ENCODE measurements around the gene XRCC6. TPM values are rescaled to one million over a fixed set of nuclear protein-coding genes. Genes with fewer than 3 reads are reported as not detected.

XRCC6 gene
- total and polyA plus RNA-seq, 10 donors, result 93.6 to 183 (median 152) TPM

GRCh38 chr22:41657709-41658108, 36.6 kb downstream of the XRCC6 start:
- TF ChIP-seq POLR2AphosphoS5 (IDR thresholded peaks at IDR 0.05) (peak in 2 of 3 donors; percentile 10 to 18), POLR2A (IDR thresholded peaks at IDR 0.05) (no peak)
- no peaks in the 10 kb centered on the region for H3K9me3 ChIP-seq
- no peak overlapping the region for H3K4me3 ChIP-seq
- WGBS, 5 donors, result 97 to 100% (median 98%) methylated on average over 3 to 6 of the region's 6 CpGs
- no peaks in the 10 kb centered on the region for H3K27me3 ChIP-seq (replicated peaks in 1 of 7)
- DNase-seq, result no peak
- H3K4me1 ChIP-seq, result peaks cover 0 to 4% (median 0%) of the 10 kb centered on the region in 6 donors
- peaks cover 20 to 100% (median 100%) of the 10 kb centered on the region in 6 donors for H3K36me3 ChIP-seq
- no peak overlapping the region for H3K27ac ChIP-seq
- intact Hi-C loops (cut with DNase I; ENCODE audit: low total_unique reads), result no loop called here

GRCh38 chr22:41658869-41659268, 37.8 kb downstream of the XRCC6 start:
- no peaks in the 10 kb centered on the region for H3K27me3 ChIP-seq (replicated peaks in 1 of 7)
- no peaks in the 10 kb centered on the region for H3K4me1 ChIP-seq
- no peaks in the 10 kb centered on the region for H3K9me3 ChIP-seq
- intact Hi-C loops (cut with DNase I; ENCODE audit: low total_unique reads), result no loop called here
- no peak overlapping the region for H3K27ac ChIP-seq
- DNase-seq, result no peak
- no peak for TF ChIP-seq POLR2AphosphoS5 (IDR thresholded peaks at IDR 0.05)
- no peak for TF ChIP-seq CTCF (IDR thresholded peaks at IDR 0.05 in 8 of 11, conservative IDR thresholded peaks at IDR 0.05 in 3 of 11)
- no peak for TF ChIP-seq POLR2A (IDR thresholded peaks at IDR 0.05)
- H3K36me3 ChIP-seq, result peaks cover 16 to 100% (median 100%) of the 10 kb centered on the region in 6 donors
- WGBS, 5 donors, result 94 to 96% (median 95%) methylated on average over 17 of the region's 17 CpGs
- no peak overlapping the region for H3K4me3 ChIP-seq

- no peaks in the 10 kb centered on the region for H3K4me1 ChIP-seq
- TF ChIP-seq CTCF (IDR thresholded peaks at IDR 0.05 in 8 of 11, conservative IDR thresholded peaks at IDR 0.05 in 3 of 11), result no peak
- no peak for TF ChIP-seq POLR2A (IDR thresholded peaks at IDR 0.05)
- no peak for TF ChIP-seq POLR2AphosphoS5 (IDR thresholded peaks at IDR 0.05)
- H3K36me3 ChIP-seq, result peaks cover 14 to 100% (median 100%) of the 10 kb centered on the region in 6 donors
- H3K4me3 ChIP-seq, result no peak overlapping the region
- no peaks in the 10 kb centered on the region for H3K27me3 ChIP-seq (replicated peaks in 1 of 7)
- H3K9me3 ChIP-seq, result no peaks in the 10 kb centered on the region
- intact Hi-C loops (cut with DNase I; ENCODE audit: low total_unique reads), result no loop called here
- H3K27ac ChIP-seq, result no peak overlapping the region
- 79 to 100% (median 91%) methylated on average over 1 of the region's 1 CpG for WGBS, 5 donors
- DNase-seq, result no peak
Measured at GRCh38 chr22:41659941-41660340, 38.8 kb downstream of the XRCC6 start.

- intact Hi-C loops (cut with DNase I; ENCODE audit: low total_unique reads), result no loop called here
- no peak for DNase-seq
- no peak overlapping the region for H3K27ac ChIP-seq
- TF ChIP-seq POLR2AphosphoS5 (IDR thresholded peaks at IDR 0.05), result no peak
- no peak for TF ChIP-seq CTCF (IDR thresholded peaks at IDR 0.05 in 8 of 11, conservative IDR thresholded peaks at IDR 0.05 in 3 of 11)
- no peak for TF ChIP-seq POLR2A (IDR thresholded peaks at IDR 0.05)
- no peaks in the 10 kb centered on the region for H3K27me3 ChIP-seq (replicated peaks in 1 of 7)
- no peaks in the 10 kb centered on the region for H3K4me1 ChIP-seq
- 85 to 96% (median 89%) methylated on average over 3 of the region's 3 CpGs for WGBS, 5 donors
- no peaks in the 10 kb centered on the region for H3K9me3 ChIP-seq
- H3K36me3 ChIP-seq, result peaks cover 14 to 100% (median 98%) of the 10 kb centered on the region in 6 donors
- H3K4me3 ChIP-seq, result no peak overlapping the region
Measured at GRCh38 chr22:41660416-41660815, 39.3 kb downstream of the XRCC6 start.

- Histone ChIP-seq H3K27me3 (replicated peaks in 1 of 7) (no peaks in the 10 kb centered on the region), H3K4me3 (no peak overlapping the region), H3K9me3 (no peaks in the 10 kb centered on the region), H3K36me3 (peaks cover 8 to 96% (median 92%) of the 10 kb centered on the region in 6 donors), H3K27ac (no peak overlapping the region), H3K4me1 (peaks cover 0 to under 1% (median 0%) of the 10 kb centered on the region in 6 donors)
- 95 to 99% (median 96%) methylated on average over 3 of the region's 3 CpGs for WGBS, 5 donors
- TF ChIP-seq CTCF (IDR thresholded peaks at IDR 0.05 in 8 of 11, conservative IDR thresholded peaks at IDR 0.05 in 3 of 11) (no peak), POLR2AphosphoS5 (IDR thresholded peaks at IDR 0.05) (no peak), POLR2A (IDR thresholded peaks at IDR 0.05) (no peak)
- intact Hi-C loops (cut with DNase I; ENCODE audit: low total_unique reads), result no loop called here
- DNase-seq, result no peak
Measured at GRCh38 chr22:41661088-41661487, 40.0 kb downstream of the XRCC6 start.
